ENCODE results near the gene CTNNAL1.

DNA sequence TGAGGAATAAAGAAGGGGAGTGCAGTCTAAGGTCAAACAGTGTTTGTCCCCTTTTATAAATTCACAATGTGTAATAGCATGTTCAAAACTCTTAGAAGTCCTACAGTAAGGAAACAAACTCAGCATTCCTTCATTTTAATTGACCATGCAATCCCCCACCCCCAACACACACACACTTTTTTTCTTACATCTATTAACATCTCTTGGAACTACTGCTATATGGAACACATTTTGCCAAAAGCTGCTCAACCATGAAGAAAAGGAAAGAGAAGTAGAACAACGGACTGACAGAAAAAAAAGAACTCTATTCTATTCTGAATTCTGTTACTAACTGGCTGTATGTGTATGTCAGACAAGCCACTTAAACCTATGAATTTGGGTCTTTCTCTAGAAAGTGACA, 2.8 kb upstream of the CTNNAL1 start:
- TF ChIP-seq, protein P1, sequence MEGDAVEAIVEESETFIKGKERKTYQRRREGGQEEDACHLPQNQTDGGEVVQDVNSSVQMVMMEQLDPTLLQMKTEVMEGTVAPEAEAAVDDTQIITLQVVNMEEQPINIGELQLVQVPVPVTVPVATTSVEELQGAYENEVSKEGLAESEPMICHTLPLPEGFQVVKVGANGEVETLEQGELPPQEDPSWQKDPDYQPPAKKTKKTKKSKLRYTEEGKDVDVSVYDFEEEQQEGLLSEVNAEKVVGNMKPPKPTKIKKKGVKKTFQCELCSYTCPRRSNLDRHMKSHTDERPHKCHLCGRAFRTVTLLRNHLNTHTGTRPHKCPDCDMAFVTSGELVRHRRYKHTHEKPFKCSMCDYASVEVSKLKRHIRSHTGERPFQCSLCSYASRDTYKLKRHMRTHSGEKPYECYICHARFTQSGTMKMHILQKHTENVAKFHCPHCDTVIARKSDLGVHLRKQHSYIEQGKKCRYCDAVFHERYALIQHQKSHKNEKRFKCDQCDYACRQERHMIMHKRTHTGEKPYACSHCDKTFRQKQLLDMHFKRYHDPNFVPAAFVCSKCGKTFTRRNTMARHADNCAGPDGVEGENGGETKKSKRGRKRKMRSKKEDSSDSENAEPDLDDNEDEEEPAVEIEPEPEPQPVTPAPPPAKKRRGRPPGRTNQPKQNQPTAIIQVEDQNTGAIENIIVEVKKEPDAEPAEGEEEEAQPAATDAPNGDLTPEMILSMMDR (conservative IDR thresholded peaks at IDR 0.05 in 1 of 2, IDR thresholded peaks at IDR 0.05 in 1 of 2; ENCODE audit: extremely low read depth in 1 of 2, insufficient read depth in 1 of 2, low read depth in 1 of 2, low read length in 2 of 2): no peak
- no peak for TF ChIP-seq EZH2 (IDR thresholded peaks at IDR 0.05; ENCODE audit: borderline replicate concordance, low read length)
